HG03432 (cell line): ENCODE results near the gene SF3B2.
"Not testable (repeated sequence)": the region's sequence is repeated elsewhere in the genome, so short reads cannot be mapped to it uniquely, and the experiment has no call there.

Experiments
- ATAC-seq: cut with Tn5 transposase; IDR thresholded peaks from one replicate; pipeline ENCODE4 v1.9.1; 2021; ENCODE audit warnings: mild to moderate bottlenecking, moderate library complexity; ENCODE audit not compliant: unreplicated experiment

Gene SF3B2

GRCh38 chr11:66016793-66017177 lies 35.4 kb upstream of the SF3B2 start:
- no peak for ATAC-seq

DNA sequence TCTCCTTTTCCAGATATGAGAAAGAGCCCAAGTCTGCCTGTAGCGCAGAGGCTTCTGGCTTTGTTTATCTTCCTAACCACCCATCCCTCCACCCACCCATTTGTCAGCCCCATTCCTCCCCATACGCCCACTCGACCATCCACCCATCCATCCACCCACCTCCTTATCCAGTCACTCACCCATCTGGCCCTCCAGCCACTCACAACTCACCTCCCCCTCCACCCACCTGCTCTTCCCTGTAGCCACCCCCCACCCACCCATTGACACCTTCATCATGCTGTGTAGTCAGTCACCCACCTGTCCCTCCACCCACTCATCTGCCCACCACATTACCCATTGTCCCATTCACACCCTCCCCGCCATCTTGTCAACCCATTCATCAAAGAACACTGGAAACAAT lies 34.8 kb upstream of the SF3B2 start:
- ATAC-seq, result no peak

GRCh38 chr11:66020212-66020611 lies 32.0 kb upstream of the SF3B2 start:
- no peak for ATAC-seq

DNA sequence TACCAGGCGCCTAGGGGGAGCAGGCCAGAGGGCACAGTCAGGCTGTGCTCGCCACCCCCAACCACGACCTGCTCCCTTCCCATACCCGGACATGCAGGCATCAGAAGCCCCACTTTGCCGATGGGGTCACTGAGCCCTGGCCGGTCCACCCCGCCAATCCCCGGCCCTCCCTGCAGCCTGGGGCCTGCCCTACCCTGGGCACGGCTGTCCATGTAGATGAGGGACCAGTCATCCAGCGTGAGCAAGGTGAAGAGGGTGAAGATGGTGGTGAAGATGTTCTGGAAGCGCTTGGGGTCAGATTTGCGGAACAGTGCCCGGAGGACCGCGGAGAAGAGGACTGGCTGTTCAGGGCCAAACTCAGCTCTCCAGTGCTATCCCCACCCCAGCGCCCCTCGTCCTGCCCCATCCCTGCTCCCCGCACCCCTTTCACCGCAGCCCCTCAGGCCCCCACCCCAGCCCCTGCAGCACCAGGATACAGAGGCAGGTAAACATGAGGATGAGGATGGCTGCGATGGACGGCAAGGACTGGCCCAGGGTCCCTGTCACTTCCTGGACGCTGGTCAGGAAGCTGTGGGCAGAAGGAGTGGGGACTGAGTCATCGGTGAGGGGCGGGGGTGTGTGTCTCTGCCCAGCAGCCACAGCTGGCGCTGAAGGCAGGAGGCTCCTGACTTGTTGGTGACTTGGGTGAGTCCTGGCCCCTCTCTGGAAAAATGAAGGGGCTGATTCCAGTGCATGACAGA lies 31.4 kb upstream of the SF3B2 start:
- no peak for ATAC-seq

- ATAC-seq, result no peak
Measured at GRCh38 chr11:66022401-66023185, 29.6 kb upstream of the SF3B2 start.

DNA sequence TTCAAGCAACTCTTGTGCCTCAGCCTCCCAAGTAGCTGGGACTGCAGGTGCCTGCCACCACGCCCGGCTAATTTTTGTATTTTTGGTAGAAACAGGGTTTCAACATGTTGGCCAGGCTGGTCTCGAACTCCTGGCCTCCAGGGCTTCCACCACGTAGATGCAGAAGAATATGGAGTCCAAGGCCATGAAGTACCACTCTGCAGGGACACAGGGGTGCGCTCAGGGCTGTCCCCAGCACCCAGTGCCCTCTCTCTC lies 29.1 kb upstream of the SF3B2 start:
- ATAC-seq, result not testable (repeated sequence)

DNA sequence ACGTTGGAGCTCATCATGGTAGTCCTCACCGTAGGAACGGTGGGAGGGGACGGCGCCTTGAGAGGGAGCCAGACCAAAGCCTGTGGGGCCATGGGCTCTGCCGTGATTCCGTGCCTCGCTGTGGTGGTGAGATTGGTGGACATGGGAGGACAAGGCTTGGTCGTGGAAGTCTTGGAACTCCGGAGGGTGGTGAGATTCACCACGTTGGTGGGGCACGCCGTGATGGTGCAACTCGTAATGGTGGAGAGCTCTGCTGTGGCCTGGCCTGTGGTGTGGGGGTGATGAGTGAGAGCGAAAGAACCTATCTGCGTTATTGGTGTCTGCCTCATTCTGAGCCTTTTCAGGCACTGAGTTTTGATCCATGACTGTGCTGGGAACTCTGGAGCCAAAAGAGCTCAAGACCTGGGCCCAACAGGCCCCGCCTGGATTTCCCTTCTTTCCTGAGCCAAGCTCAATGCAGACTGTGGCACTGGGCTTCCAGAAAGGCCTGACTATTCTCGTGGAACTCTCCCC lies 26.1 kb upstream of the SF3B2 start, which contains the start of gene CATSPER1:
TSS of gene CATSPER1 (minus strand) at position 463 of the 513 bp plus-strand sequence. CDS start at position 363, 100 bp downstream.
- ATAC-seq, result no peak

DNA sequence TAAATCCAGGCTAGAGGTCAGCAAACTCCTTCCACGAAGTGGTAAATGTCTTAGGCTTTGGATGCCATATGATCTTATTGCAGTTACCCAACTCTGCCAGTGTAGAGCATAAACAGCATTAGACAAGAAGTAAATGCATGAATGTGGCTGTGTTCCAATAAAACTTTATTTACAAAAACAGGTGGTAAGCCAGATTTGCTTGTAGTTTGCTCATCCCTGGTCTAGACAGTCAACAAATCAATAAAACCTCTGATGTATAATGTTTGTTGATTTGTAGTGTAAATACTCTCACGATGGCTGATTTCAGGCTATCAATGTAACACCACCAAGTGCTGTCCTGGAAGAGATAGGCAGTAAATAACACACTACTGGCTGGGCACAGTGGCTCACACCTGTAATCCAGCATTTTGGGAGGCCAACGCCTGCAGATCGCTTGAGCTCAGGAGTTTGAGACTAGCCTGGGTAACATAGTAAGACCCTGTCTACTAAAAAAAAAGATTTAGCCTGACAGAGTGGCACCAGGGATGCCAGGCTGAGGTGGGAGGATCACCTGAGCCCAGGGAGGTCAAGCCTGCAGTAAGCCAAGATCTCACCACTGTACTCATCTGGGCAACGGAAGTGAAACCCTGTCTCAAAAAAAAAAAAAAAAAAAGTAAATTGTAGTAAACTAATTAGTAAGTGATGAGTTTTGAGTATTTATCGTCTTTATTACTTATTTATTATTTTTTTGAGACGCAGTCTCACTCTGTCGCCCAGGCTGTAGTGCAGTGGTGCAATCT lies 19.0 kb upstream of the SF3B2 start:
- ATAC-seq, result no peak

GRCh38 chr11:66035653-66036333 lies 16.4 kb upstream of the SF3B2 start:
- ATAC-seq, result no peak

DNA sequence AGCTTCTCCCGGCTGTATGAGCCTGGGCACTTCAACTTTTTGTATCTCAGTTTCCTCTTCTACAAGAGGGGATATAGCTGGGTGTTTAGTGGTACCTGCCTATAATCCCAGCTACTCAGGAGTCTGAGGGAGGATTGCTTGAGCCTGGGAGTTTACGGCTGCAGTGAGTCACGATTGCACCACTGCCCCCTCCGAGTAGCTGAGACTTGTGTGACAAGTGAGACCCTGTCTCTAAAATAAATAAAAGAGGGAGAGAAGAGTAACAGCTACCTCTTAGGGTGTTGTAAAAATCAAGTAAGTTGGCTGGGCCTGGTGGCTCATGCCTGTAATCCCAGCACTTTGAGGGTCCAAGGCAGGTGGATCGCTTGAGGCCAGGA lies 15.8 kb upstream of the SF3B2 start:
- ATAC-seq, result no peak

DNA sequence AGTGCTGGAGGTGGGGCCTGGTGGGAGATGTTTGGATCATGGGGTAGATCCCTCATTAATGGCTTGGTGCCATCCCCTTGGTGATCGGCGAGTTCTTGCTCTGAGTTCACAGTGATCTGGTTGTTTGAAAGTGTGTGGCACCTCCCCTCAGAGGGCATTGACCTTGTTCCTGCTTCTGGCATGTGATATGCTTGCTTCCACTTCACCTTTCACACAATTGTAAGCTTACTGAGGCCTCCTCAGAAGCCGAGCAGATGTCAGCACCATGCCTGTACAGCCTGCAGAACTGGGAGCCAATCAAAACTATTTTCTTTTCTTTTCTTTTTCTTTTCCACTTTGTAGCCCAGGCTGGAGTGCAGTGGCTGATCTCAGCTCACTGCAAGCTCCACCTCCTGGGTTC lies 14.8 kb upstream of the SF3B2 start:
- no peak for ATAC-seq

- ATAC-seq, result no peak
Measured at GRCh38 chr11:66039765-66040164, 12.4 kb upstream of the SF3B2 start.

- ATAC-seq, result no peak
Measured at GRCh38 chr11:66042227-66042995, 9.8 kb upstream of the SF3B2 start.

DNA sequence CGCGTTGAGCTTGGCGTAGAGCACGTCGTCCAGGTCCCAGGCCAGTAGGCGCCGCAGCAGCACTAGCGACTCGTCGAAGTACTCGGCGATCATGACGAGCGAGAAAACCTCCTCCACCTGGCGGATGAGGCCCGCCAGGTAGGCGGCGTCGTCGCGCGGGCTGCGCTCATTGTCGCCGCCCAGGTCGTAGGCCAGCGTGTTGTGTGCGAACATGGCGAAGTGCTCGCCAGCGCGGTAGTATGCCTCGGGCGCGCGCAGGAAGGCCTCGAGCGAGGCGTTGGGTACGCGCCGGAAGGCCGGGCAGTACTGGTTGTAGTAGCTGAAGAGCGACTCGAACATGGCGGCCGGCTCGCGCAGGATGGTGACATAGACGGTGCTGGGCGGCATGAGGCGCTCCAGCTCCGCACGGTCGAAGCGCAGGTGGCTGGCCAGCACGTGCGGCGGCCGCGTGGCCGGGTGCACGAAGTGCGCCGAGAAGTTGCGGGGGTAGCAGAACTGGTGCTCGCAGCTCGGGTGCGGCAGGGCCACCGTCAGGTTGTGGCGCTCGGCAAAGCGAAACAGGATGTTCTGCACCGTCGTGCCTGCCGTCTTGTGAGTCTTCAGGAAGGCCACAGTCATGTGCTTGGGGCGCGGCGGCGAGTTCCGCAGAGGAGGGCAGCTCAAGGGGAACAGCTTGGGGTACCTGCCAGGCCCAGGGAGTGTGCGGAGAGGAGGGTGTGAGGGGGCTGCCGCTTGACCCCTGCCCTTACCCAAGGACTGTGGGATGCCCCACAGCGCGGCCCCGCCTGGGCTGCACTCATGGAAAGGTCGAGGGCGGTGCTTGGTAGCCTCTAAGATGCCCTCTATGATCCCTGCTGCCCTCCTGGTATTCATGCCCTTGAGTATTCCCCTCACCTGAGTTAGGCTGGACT lies 8.9 kb upstream of the SF3B2 start:
- ATAC-seq, result no peak

- peak; percentile 14 for ATAC-seq
Measured at GRCh38 chr11:66044757-66045156, 7.4 kb upstream of the SF3B2 start.

- peak; percentile 74 for ATAC-seq
Measured at GRCh38 chr11:66045177-66045639, 7.0 kb upstream of the SF3B2 start.

GRCh38 chr11:66046901-66047300 lies 5.3 kb upstream of the SF3B2 start:
- ATAC-seq, result no peak

DNA sequence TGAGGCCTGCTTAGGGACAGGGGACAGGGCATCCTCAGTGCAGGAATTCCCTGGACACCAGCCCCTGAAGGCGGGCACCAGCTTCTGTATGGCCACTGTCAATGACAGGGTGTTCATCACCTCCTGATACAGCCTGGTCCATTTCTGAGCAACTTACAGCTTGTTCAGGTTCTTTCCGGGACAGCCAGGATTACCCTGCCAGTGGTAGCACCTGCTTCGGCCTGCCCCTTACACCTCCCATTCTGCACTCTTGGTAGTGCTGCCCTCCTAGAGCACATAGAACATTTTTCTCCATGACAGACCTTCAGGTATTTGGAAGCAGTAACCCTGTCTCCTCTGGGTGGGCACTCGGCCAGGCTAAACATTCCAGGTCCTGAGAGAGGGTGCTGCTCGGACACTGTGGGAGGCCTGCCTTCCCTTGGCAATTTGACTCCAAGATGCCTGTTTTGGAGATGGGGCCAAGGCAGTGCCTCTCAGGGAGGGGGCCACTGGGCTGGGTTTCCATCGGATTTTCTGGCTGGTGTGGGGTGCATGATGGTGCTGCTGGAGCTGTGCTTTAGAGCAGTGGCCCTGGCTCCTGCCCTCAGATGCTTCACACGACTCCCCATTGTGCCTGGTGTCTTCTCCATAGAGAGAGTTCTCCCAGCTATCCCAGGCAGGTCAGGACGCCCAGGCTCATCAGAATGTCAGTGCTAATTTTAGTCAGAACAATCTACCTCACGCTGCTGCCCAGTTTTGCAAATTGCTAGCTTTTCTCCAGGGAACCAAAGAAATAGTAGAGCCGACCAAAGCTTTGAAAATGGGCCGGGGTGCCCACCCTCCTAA lies 4.4 kb upstream of the SF3B2 start:
- no peak for ATAC-seq
